GM23248 (cell line): ENCODE results near the gene TYW1.

Experiments used
- EZH2 ChIP-seq: fragments of 200-600 bp; sonication (generic); IDR thresholded peaks from 2 replicates; pipeline ENCODE4 v1.6.1; 2018; ENCODE audit warnings: antibody characterized with exemption, mild to moderate bottlenecking; ENCODE audit not compliant: insufficient read depth, poor library complexity, severe bottlenecking
- EZH2phosphoT487 ChIP-seq: fragments of 200-600 bp; sonication (generic); IDR thresholded peaks from 2 replicates; pipeline ENCODE4 v1.6.1; 2018; ENCODE audit warnings: antibody characterized with exemption, moderate library complexity, mild to moderate bottlenecking, low read depth; ENCODE audit not compliant: insufficient read depth

GRCh38 chr7:67022511-67022910 lies 25.9 kb downstream of the TYW1 start:
- TF ChIP-seq EZH2 (no peak), EZH2phosphoT487 (no peak)
